Esophagus squamous epithelium (tissue), 5 donors: Measurements from ENCODE around the gene URGCP. TPM values are rescaled to one million over a fixed set of nuclear protein-coding genes. Genes with fewer than 3 reads are reported as not detected.

Source experiments
- DNase-seq: peaks from one replicate; lab custom pipeline; 2025; lab: John Stamatoyannopoulos, UW
- H3K27ac ChIP-seq, 4 donors: fragments of 200-600 bp; sonication (generic); one replicate each; pipeline ENCODE4 v1.5.1; 2016 to 2019; ENCODE audit warnings: mild to moderate bottlenecking in 1 of 4
- H3K27me3 ChIP-seq, 4 donors: fragments of 200-600 bp; sonication (generic); 1 replicate in 3 of 4; 2 replicates in 1 of 4; pipeline versions ENCODE4 v1.5.1 to v1.6.0; 2017 to 2021; ENCODE audit warnings: antibody characterized with exemption in 1 of 4
- H3K36me3 ChIP-seq, 3 donors: fragments of 200-600 bp; sonication (generic); one replicate each; pipeline ENCODE4 v1.5.1; 2016 to 2019
- H3K4me1 ChIP-seq, 3 donors: fragments of 200-600 bp; sonication (generic); one replicate each; pipeline ENCODE4 v1.5.1; 2017 to 2019
- H3K4me3 ChIP-seq, 4 donors: fragments of 200-600 bp; sonication (generic); 1 replicate in 3 of 4; 2 replicates in 1 of 4; pipeline ENCODE4 v1.5.1; 2016 to 2019; ENCODE audit warnings: mild to moderate bottlenecking in 2 of 4, moderate library complexity in 1 of 4
- H3K9me3 ChIP-seq, 3 donors: fragments of 200-600 bp; sonication (generic); one replicate each; pipeline ENCODE4 v1.5.1; 2016 to 2019
- CTCF ChIP-seq, 6 experiments: fragments of 450-650 bp in 4 of 6; fragments of 200-600 bp in 2 of 6; sonication (generic) in 2 of 6; IDR thresholded peaks; one replicate each; pipeline ENCODE4 v1.5.1; 2016 to 2019; ENCODE audit warnings: antibody characterized with exemption in 6 of 6, mild to moderate bottlenecking in 4 of 6, moderate library complexity in 4 of 6
- POLR2A ChIP-seq, 4 donors: fragments of 450-650 bp; IDR thresholded peaks; one replicate each; pipeline ENCODE4 v1.6.1; 2017; ENCODE audit warnings: antibody characterized with exemption in 4 of 4, mild to moderate bottlenecking in 4 of 4, moderate library complexity in 3 of 4
- WGBS, 2 donors: methylation state at CpG; one replicate each; pipeline ENCODE4 v1.1.5; 2018; 5-methylcytosine and 5-hydroxymethylcytosine counted together
- intact Hi-C: fragments of 100-400 bp; cut with DNase I; formaldehyde crosslinking; loops from one replicate; pipeline ENCODE4 v1.15.0; 2022
- total RNA-seq, 4 donors: library from RNA; depleted of rRNA; stranded (reverse); fragments of >200 nt; gene quantifications; one replicate each; pipeline ENCODE4 v1.1.0, GENCODE V29; 2016
- donor health status: DM: yes; HTN: yes; CAD: no.

The URGCP gene
- total RNA-seq, 4 donors from 2014 or later: 18.3 to 22.8 (median 21.1) TPM

- Histone ChIP-seq H3K4me1 (peaks cover 5 to 33% (median 12%) of the 10 kb centered on the region in 3 donors), H3K36me3 (peaks cover 0 to 4% (median 0%) of the 10 kb centered on the region in 3 donors), H3K27ac (no peak overlapping the region), H3K27me3 (no peaks in the 10 kb centered on the region), H3K4me3 (no peak overlapping the region), H3K9me3 (no peaks in the 10 kb centered on the region)
- TF ChIP-seq CTCF (IDR thresholded peaks at IDR 0.05): no peak
- TF ChIP-seq POLR2A (IDR thresholded peaks at IDR 0.05): no peak
- 93 to 100% methylated on average over 4 of the region's 4 CpGs for WGBS, 2 donors
- DNase-seq: no peak
- intact Hi-C loops: no loop called here
These were observed 16.3 kb upstream of the URGCP start for GRCh38 chr7:43922726-43923125.

GRCh38 chr7:43921423-43921822, 15.0 kb upstream of the URGCP start:
- DNase-seq: no peak
- TF ChIP-seq POLR2A (IDR thresholded peaks at IDR 0.05) (no peak), CTCF (IDR thresholded peaks at IDR 0.05) (no peak)
- Histone ChIP-seq H3K9me3 (no peaks in the 10 kb centered on the region), H3K27ac (no peak overlapping the region), H3K4me1 (peaks cover 5 to 20% (median 10%) of the 10 kb centered on the region in 3 donors), H3K27me3 (no peaks in the 10 kb centered on the region), H3K36me3 (peaks cover 0 to 4% (median 0%) of the 10 kb centered on the region in 3 donors), H3K4me3 (no peak overlapping the region)
- WGBS, 2 donors: 22 to 46% methylated on average over 2 of the region's 2 CpGs
- intact Hi-C loops: no loop called here

GRCh38 chr7:43915907-43916306, 9.5 kb upstream of the URGCP start:
- Histone ChIP-seq H3K4me1 (no peaks in the 10 kb centered on the region), H3K27ac (no peak overlapping the region), H3K27me3 (no peaks in the 10 kb centered on the region), H3K36me3 (peaks cover 0 to 4% (median 0%) of the 10 kb centered on the region in 3 donors), H3K9me3 (no peaks in the 10 kb centered on the region), H3K4me3 (no peak overlapping the region)
- intact Hi-C loops: no loop called here
- 86 to 90% methylated on average over 5 of the region's 5 CpGs for WGBS, 2 donors
- no peak for DNase-seq
- TF ChIP-seq POLR2A (IDR thresholded peaks at IDR 0.05) (no peak), CTCF (IDR thresholded peaks at IDR 0.05) (no peak)

GRCh38 chr7:43914795-43915194, 8.4 kb upstream of the URGCP start:
- Histone ChIP-seq H3K27me3 (no peaks in the 10 kb centered on the region), H3K9me3 (no peaks in the 10 kb centered on the region), H3K36me3 (peaks cover 0 to 4% (median 0%) of the 10 kb centered on the region in 3 donors), H3K27ac (no peak overlapping the region), H3K4me1 (no peaks in the 10 kb centered on the region), H3K4me3 (no peak overlapping the region)
- intact Hi-C loops: no loop called here
- WGBS, 2 donors: 84 to 95% methylated on average over 4 to 5 of the region's 5 CpGs
- no peak for DNase-seq
- TF ChIP-seq CTCF (IDR thresholded peaks at IDR 0.05) (no peak), POLR2A (IDR thresholded peaks at IDR 0.05) (no peak)

- no peak for DNase-seq
- no peaks in the 10 kb centered on the region for H3K9me3 ChIP-seq
- H3K36me3 ChIP-seq: peaks cover 0 to 5% (median 0%) of the 10 kb centered on the region in 3 donors
- H3K27me3 ChIP-seq: no peaks in the 10 kb centered on the region
- TF ChIP-seq CTCF (IDR thresholded peaks at IDR 0.05) (no peak), POLR2A (IDR thresholded peaks at IDR 0.05) (no peak)
- intact Hi-C loops: no loop called here
- peaks cover 0 to 51% (median 24%) of the 10 kb centered on the region in 3 donors for H3K4me1 ChIP-seq
- H3K4me3 ChIP-seq: peak overlapping the region; percentile 61 to 94 (median 78)
- WGBS, 2 donors: 0 to 1% methylated on average over 13 to 26 of the region's 43 CpGs
- peak overlapping the region; percentile 85 to 96 (median 93) for H3K27ac ChIP-seq
These were observed 453 bp downstream of the URGCP start for GRCh38 chr7:43905956-43906330.
